GM10266 (cell line): ENCODE measurements around the gene EHD4.

Experiments used
- DNase-seq: peaks from one replicate; pipeline ENCODE4 v3.0.0; 2012; ENCODE audit errors: extremely low spot score
- TF ChIP-seq, protein P1 (sequence below): IDR thresholded peaks from 2 replicates; pipeline ENCODE4 v1.5.1; 2012; ENCODE audit warnings: mild to moderate bottlenecking, low read depth; ENCODE audit not compliant: control insufficient read depth, insufficient read depth; ENCODE audit errors: missing control alignments

Gene EHD4

GRCh38 chr15:41941644-41942415 is 30.5 kb downstream of the EHD4 start:
- DNase-seq = no peak
- TF ChIP-seq, protein P1, sequence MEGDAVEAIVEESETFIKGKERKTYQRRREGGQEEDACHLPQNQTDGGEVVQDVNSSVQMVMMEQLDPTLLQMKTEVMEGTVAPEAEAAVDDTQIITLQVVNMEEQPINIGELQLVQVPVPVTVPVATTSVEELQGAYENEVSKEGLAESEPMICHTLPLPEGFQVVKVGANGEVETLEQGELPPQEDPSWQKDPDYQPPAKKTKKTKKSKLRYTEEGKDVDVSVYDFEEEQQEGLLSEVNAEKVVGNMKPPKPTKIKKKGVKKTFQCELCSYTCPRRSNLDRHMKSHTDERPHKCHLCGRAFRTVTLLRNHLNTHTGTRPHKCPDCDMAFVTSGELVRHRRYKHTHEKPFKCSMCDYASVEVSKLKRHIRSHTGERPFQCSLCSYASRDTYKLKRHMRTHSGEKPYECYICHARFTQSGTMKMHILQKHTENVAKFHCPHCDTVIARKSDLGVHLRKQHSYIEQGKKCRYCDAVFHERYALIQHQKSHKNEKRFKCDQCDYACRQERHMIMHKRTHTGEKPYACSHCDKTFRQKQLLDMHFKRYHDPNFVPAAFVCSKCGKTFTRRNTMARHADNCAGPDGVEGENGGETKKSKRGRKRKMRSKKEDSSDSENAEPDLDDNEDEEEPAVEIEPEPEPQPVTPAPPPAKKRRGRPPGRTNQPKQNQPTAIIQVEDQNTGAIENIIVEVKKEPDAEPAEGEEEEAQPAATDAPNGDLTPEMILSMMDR = no peak

- DNase-seq = no peak
- TF ChIP-seq, protein P1 = no peak
Measured at GRCh38 chr15:41940441-41940857, 31.9 kb downstream of the EHD4 start.

GRCh38 chr15:41939986-41940385 is 32.4 kb downstream of the EHD4 start:
- TF ChIP-seq, protein P1 = no peak
- no peak for DNase-seq

DNA sequence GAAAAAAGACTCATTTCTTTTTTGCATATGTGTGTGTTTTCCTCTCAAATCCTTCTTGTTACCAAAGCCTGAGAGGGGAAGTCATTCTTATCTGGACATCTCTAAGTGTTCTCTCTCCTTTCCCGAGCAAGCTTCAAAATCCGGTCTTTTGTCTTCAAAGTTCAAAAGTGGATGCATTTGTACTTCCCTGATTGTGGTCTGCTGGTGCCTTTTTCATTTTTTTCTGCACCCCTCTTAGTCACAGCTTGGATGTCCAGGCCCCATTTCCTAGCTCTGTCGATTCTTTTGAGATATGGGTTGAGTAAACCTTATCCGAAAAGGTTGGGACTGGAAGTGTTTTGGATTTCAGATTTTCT is 34.8 kb downstream of the EHD4 start:
- no peak for DNase-seq

DNA sequence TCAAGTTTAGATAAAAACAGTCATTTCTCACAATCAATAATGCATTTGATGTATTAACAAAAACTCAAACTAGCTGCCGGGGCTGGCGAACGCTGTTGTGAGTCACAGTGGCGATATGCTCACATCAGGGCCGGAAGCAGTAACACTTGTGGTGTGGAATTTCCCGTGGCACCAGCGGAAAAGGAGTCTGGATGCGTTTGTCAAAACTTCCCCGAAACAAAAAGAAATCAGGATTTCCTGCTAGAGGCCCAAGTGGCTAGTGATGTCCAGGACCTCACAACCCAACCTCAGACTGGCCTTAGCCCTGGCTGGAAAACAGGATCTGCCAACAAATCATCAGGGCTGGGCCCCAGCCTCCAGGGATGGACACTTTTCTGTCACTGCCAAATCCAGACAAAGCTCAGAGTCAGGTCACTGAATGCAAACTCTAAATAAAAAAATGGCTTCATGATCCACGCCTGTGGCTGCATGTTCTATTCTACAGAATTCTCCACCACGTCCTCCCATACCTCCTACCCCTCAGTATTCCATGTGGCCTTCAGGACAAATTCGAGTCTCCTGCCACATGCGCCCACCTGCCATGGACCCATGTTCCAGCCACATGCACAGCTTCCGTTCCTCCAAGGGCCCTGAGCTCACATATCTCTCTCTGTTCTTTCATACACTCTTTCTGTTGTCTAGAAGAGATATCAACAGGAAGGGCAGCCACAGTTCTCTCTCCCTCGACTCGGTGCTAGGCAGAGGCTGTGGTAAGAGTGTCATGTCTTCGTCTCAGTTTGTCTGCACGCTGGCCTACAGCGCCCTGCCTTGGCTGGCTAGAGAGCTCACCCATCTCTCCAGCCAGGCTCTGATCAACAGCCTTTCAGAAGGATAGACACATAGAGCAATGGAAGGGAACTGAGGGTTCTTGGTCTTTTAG is 35.4 kb downstream of the EHD4 start:
- peak; percentile 27 for DNase-seq
- TF ChIP-seq, protein P1 = peak; percentile 53

More for the DNA sequence above, 34.8 kb downstream of the EHD4 start:
- TF ChIP-seq, protein P1 = no peak

- DNase-seq = no peak
- TF ChIP-seq, protein P1 = no peak
Measured at GRCh38 chr15:41936155-41936554, 36.2 kb downstream of the EHD4 start.
